D721Med (cell line): ENCODE results near the gene CELA2A.
"Not testable (repeated sequence)": the region's sequence is repeated elsewhere in the genome, so short reads cannot be mapped to it uniquely, and the experiment has no call there.

ENCODE experiments used
- DNase-seq: peaks from one replicate; pipeline ENCODE4 v3.0.0; 2011; ENCODE audit warnings: low spot score; ENCODE audit not compliant: insufficient read length
- FAIRE-seq: peaks from 2 replicates; lab custom pipeline; 2011; peaks lifted over from hg19 to GRCh38; lab: Jason Lieb, UNC
- TF ChIP-seq, protein P1 (sequence below): IDR thresholded peaks from 2 replicates; pipeline ENCODE4 v1.5.1; 2012; ENCODE audit warnings: mild to moderate bottlenecking, control low read depth; ENCODE audit not compliant: insufficient read depth; ENCODE audit errors: missing control alignments

CELA2A gene

GRCh38 chr1:15452866-15453571, 3.5 kb upstream of the CELA2A start:
- TF ChIP-seq, protein P1, sequence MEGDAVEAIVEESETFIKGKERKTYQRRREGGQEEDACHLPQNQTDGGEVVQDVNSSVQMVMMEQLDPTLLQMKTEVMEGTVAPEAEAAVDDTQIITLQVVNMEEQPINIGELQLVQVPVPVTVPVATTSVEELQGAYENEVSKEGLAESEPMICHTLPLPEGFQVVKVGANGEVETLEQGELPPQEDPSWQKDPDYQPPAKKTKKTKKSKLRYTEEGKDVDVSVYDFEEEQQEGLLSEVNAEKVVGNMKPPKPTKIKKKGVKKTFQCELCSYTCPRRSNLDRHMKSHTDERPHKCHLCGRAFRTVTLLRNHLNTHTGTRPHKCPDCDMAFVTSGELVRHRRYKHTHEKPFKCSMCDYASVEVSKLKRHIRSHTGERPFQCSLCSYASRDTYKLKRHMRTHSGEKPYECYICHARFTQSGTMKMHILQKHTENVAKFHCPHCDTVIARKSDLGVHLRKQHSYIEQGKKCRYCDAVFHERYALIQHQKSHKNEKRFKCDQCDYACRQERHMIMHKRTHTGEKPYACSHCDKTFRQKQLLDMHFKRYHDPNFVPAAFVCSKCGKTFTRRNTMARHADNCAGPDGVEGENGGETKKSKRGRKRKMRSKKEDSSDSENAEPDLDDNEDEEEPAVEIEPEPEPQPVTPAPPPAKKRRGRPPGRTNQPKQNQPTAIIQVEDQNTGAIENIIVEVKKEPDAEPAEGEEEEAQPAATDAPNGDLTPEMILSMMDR: no peak
- DNase-seq (no peak), FAIRE-seq (no peak)

GRCh38 chr1:15453734-15454133, 2.8 kb upstream of the CELA2A start:
- TF ChIP-seq, protein P1: no peak
- FAIRE-seq: no peak
- DNase-seq: no peak

- no peak for FAIRE-seq
- no peak for DNase-seq
- TF ChIP-seq, protein P1: no peak
These were observed 2.3 kb upstream of the CELA2A start for GRCh38 chr1:15454256-15454655.

GRCh38 chr1:15455522-15455921, 1.0 kb upstream of the CELA2A start:
- TF ChIP-seq, protein P1: no peak
- no peak for DNase-seq
- FAIRE-seq: no peak

DNA sequence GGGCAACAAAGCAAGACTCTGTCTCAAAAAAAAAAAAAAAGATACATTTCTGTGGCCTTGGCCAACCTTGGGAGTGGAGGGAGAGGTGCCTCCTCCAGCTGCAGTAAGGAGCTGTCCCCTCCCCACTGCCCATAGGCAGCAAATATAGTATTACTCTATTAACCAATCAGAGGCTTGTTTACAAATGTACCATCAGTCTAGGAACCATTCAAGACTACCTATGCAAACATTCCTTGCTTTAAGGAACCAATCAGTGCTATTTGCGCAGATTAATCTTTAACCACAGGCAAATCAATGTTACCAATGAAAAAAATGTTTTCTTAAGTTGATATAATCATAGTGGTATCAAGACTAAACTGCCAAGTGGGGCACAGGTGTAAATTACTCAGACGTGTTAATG, 1.1 kb downstream of the CELA2A start:
- DNase-seq: no peak
- TF ChIP-seq, protein P1: no peak
- no peak for FAIRE-seq

DNA sequence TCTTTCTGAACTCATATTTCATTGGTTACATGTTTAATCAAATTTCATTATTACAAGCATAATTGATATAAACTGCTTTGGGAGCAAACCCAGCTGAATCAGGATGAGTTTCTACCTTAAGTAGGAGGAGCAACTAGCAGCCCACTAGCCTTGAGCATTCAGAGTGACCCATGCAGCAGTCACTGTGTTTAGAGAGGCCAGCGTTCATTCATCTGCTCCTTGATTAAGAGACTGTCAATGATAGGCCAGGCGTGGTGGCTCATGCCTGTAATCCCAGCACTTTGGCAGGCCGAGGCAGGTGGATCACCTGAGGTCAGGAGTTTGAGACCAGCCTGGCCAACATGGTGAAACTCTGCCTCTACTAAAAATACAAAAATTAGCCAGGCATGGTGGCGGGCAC, 1.9 kb downstream of the CELA2A start:
- FAIRE-seq, DNase-seq: not testable (repeated sequence)

- DNase-seq: no peak
- no peak for FAIRE-seq
- TF ChIP-seq, protein P1: no peak
These were observed 3.5 kb downstream of the CELA2A start for GRCh38 chr1:15459771-15460707.
